ENCODE data around the gene AEBP2.

AEBP2 gene

GRCh38 chr12:19482036-19482435 is 42.7 kb downstream of the AEBP2 start:
- Histone ChIP-seq H3K4me3 (no peak overlapping the region), H3K27ac (no peak overlapping the region), H3K9me3 (ENCODE audit: low read depth, low read length) (0 out of 2 replicates have a peak, but pooled peaks cover 7% of the 10 kb centered on the region), H3K9ac (ENCODE audit: insufficient read length) (no peak overlapping the region), H3K36me3 (ENCODE audit: insufficient read depth, low read length) (peaks cover 47% of the 10 kb centered on the region)
- DNase-seq (ENCODE audit: low read depth, low spot score) = no peak
- TF ChIP-seq EZH2 (IDR thresholded peaks at IDR 0.05) (no peak), POLR2AphosphoS5 (IDR thresholded peaks at IDR 0.05; ENCODE audit: borderline replicate concordance, low read depth, low read length) (no peak), FOXP2 (optimal IDR thresholded peaks at IDR 0.05; ENCODE audit: control extremely low read depth, extremely low read length, insufficient read depth) (no peak)

- no peak for DNase-seq (ENCODE audit: low read depth, low spot score)
- H3K9ac ChIP-seq (ENCODE audit: insufficient read length) = no peak overlapping the region
- H3K36me3 ChIP-seq (ENCODE audit: insufficient read depth, low read length) = peaks cover 42% of the 10 kb centered on the region
- no peak for TF ChIP-seq POLR2AphosphoS5 (IDR thresholded peaks at IDR 0.05; ENCODE audit: borderline replicate concordance, low read depth, low read length)
- H3K4me3 ChIP-seq = no peak overlapping the region
- 0 out of 2 replicates have a peak overlapping the region, but pooled peaks have one; percentile 19 for H3K27ac ChIP-seq
- H3K9me3 ChIP-seq (ENCODE audit: low read depth, low read length) = 0 out of 2 replicates have a peak, but pooled peaks cover 7% of the 10 kb centered on the region
Observed at GRCh38 chr12:19482551-19483109, 43.3 kb downstream of the AEBP2 start.

GRCh38 chr12:19483727-19484126 is 44.4 kb downstream of the AEBP2 start:
- peak overlapping the region; percentile 54; the same call in 1 of the 2 replicates for H3K27ac ChIP-seq
- 0 out of 2 replicates have a peak, but pooled peaks cover 3% of the 10 kb centered on the region for H3K9me3 ChIP-seq (ENCODE audit: low read depth, low read length)
- DNase-seq (ENCODE audit: low read depth, low spot score) = no peak
- peaks cover 32% of the 10 kb centered on the region for H3K36me3 ChIP-seq (ENCODE audit: insufficient read depth, low read length)
- H3K9ac ChIP-seq (ENCODE audit: insufficient read length) = no peak overlapping the region
- TF ChIP-seq EZH2 (IDR thresholded peaks at IDR 0.05) (no peak), POLR2AphosphoS5 (IDR thresholded peaks at IDR 0.05; ENCODE audit: borderline replicate concordance, low read depth, low read length) (no peak)
- H3K4me3 ChIP-seq = no peak overlapping the region

- H3K4me3 ChIP-seq = no peak overlapping the region
- no peak overlapping the region for H3K27ac ChIP-seq
- no peak for DNase-seq (ENCODE audit: low read depth, low spot score)
- no peak for TF ChIP-seq FOXP2 (optimal IDR thresholded peaks at IDR 0.05; ENCODE audit: control extremely low read depth, extremely low read length, insufficient read depth)
- no peak for TF ChIP-seq EZH2 (IDR thresholded peaks at IDR 0.05)
- TF ChIP-seq POLR2AphosphoS5 (IDR thresholded peaks at IDR 0.05; ENCODE audit: borderline replicate concordance, low read depth, low read length) = no peak
- H3K9me3 ChIP-seq (ENCODE audit: low read depth, low read length) = no peaks in the 10 kb centered on the region
- peaks cover 22% of the 10 kb centered on the region for H3K36me3 ChIP-seq (ENCODE audit: insufficient read depth, low read length)
- H3K9ac ChIP-seq (ENCODE audit: insufficient read length) = no peak overlapping the region
Observed at GRCh38 chr12:19484738-19485137, 45.4 kb downstream of the AEBP2 start.

GRCh38 chr12:19485240-19485639 is 45.9 kb downstream of the AEBP2 start:
- Histone ChIP-seq H3K9ac (ENCODE audit: insufficient read length) (no peak overlapping the region), H3K27ac (no peak overlapping the region), H3K9me3 (ENCODE audit: low read depth, low read length) (no peaks in the 10 kb centered on the region), H3K36me3 (ENCODE audit: insufficient read depth, low read length) (peaks cover 17% of the 10 kb centered on the region), H3K4me3 (no peak overlapping the region)
- TF ChIP-seq POLR2AphosphoS5 (IDR thresholded peaks at IDR 0.05; ENCODE audit: borderline replicate concordance, low read depth, low read length) = no peak
- TF ChIP-seq EZH2 (IDR thresholded peaks at IDR 0.05) = no peak
- no peak for TF ChIP-seq FOXP2 (optimal IDR thresholded peaks at IDR 0.05; ENCODE audit: control extremely low read depth, extremely low read length, insufficient read depth)
- no peak for DNase-seq (ENCODE audit: low read depth, low spot score)

- H3K27ac ChIP-seq = no peak overlapping the region
- no peak overlapping the region for H3K4me3 ChIP-seq
- no peak for DNase-seq (ENCODE audit: low read depth, low spot score)
- TF ChIP-seq EZH2 (IDR thresholded peaks at IDR 0.05) (no peak), FOXP2 (optimal IDR thresholded peaks at IDR 0.05; ENCODE audit: control extremely low read depth, extremely low read length, insufficient read depth) (no peak), POLR2AphosphoS5 (IDR thresholded peaks at IDR 0.05; ENCODE audit: borderline replicate concordance, low read depth, low read length) (no peak)
- H3K36me3 ChIP-seq (ENCODE audit: insufficient read depth, low read length) = peaks cover 14% of the 10 kb centered on the region
- H3K9me3 ChIP-seq (ENCODE audit: low read depth, low read length) = no peaks in the 10 kb centered on the region
- no peak overlapping the region for H3K9ac ChIP-seq (ENCODE audit: insufficient read length)
Observed at GRCh38 chr12:19489168-19489567, 49.9 kb downstream of the AEBP2 start.

GRCh38 chr12:19490908-19491307 is 51.6 kb downstream of the AEBP2 start:
- DNase-seq (ENCODE audit: low read depth, low spot score) = no peak
- no peak overlapping the region for H3K4me3 ChIP-seq
- no peak overlapping the region for H3K9ac ChIP-seq (ENCODE audit: insufficient read length)
- H3K27ac ChIP-seq = 0 out of 2 replicates have a peak overlapping the region, but pooled peaks have one; percentile 5
- peaks cover 28% of the 10 kb centered on the region for H3K36me3 ChIP-seq (ENCODE audit: insufficient read depth, low read length)
- no peaks in the 10 kb centered on the region for H3K9me3 ChIP-seq (ENCODE audit: low read depth, low read length)
- TF ChIP-seq EZH2 (IDR thresholded peaks at IDR 0.05) (no peak), FOXP2 (optimal IDR thresholded peaks at IDR 0.05; ENCODE audit: control extremely low read depth, extremely low read length, insufficient read depth) (no peak), POLR2AphosphoS5 (IDR thresholded peaks at IDR 0.05; ENCODE audit: borderline replicate concordance, low read depth, low read length) (no peak)

- no peak overlapping the region for H3K4me3 ChIP-seq
- 0 out of 2 replicates have a peak overlapping the region, but pooled peaks have one; percentile 5 for H3K27ac ChIP-seq
- H3K9me3 ChIP-seq (ENCODE audit: low read depth, low read length) = no peaks in the 10 kb centered on the region
- no peak for TF ChIP-seq EZH2 (IDR thresholded peaks at IDR 0.05)
- no peak; the same call in 1 of the 2 replicates for TF ChIP-seq POLR2AphosphoS5 (IDR thresholded peaks at IDR 0.05; ENCODE audit: borderline replicate concordance, low read depth, low read length)
- DNase-seq (ENCODE audit: low read depth, low spot score) = peak; percentile 62
- H3K9ac ChIP-seq (ENCODE audit: insufficient read length) = no peak overlapping the region
- H3K36me3 ChIP-seq (ENCODE audit: insufficient read depth, low read length) = peaks cover 36% of the 10 kb centered on the region
Observed at GRCh38 chr12:19491863-19492262, 52.6 kb downstream of the AEBP2 start.
